HG03469 (cell line): Measurements from ENCODE around the gene TM9SF3.

Experiments used
- ATAC-seq: cut with Tn5 transposase; IDR thresholded peaks from one replicate; pipeline ENCODE4 v1.9.1; 2021; ENCODE audit warnings: mild to moderate bottlenecking, moderate library complexity, moderate number of reproducible peaks; ENCODE audit not compliant: unreplicated experiment

Gene TM9SF3

GRCh38 chr10:96482815-96483588 is 103.8 kb downstream of the TM9SF3 start:
- ATAC-seq = no peak

DNA sequence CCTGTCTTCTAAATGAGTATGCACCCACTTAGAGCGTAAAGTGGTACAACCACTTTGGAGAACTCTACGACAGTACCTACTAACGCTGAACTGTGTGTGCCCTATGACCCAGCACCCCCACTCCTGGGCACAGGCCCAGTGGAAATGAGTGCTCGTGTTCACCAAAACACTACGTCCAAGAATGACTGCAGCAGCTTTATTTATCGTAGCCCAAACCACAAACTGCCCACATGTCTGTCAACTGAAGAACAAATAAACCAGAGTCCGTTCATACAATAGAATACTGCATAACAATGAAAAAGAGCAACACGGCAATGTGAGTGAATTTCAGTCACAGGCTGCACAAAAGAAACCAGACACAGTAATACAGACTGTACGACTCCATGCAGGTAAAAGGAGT is 108.5 kb downstream of the TM9SF3 start:
- ATAC-seq = no peak

GRCh38 chr10:96473866-96474265 is 112.9 kb downstream of the TM9SF3 start:
- no peak for ATAC-seq

DNA sequence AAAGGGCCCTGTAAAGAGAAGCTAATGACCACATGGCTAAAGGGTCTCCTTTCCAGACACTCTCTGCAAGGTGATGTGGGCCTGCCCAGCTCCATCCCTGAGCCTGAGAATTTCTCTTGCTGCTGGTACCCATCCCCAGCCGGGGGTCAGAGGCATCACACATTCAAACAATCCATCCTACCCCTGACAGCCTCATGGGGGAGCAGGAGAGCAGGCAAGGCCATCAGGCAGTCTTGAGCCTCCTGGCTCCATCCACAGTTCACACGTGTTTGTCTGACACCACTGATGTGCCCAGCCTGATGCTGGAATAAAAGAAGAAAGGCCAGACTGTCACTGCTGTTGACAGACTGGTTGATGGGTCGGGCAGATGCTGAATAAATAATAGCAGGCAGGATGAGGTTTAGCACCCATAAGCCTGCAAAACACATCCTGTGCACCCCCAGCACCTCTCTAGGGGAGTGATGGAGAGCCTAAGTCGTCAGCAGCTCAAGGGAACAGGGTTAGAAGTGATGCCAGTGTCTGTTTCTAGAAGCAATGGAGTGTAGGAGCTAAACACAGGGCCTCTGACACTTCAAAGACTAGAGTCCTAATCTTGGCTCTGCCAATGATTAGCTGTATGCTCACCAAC is 116.6 kb downstream of the TM9SF3 start:
- ATAC-seq = no peak

DNA sequence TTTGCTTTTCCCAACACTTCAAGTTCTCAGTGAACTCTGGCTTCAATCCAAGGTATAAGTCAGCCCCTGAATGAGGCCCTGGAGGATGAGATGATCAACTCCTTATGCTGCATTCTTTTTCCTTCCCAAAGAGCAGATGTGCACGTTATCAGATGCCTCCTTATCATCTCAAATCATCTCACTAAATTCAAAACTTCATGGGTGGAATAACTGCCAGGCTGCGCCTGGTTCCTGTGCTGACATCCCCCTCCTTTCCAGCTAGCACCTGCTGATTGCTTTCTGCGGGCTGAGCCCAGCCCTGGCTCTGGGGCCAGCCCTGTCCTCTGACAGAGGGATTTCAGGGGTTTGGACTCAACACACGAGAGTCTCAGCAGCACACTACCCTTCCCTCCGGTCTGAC is 118.0 kb downstream of the TM9SF3 start:
- ATAC-seq = no peak
